WTC11 (cell line): ENCODE data around the gene VIPR2.

Experiments used
- ARID4B ChIP-seq: sonication (generic); formaldehyde crosslinking; IDR thresholded peaks from 2 replicates; pipeline ENCODE4 v1.8.0; 2023; ENCODE audit warnings: missing genetic modification reagents, mild to moderate bottlenecking, borderline replicate concordance
- E2F4 ChIP-seq: sonication (generic); formaldehyde crosslinking; IDR thresholded peaks from 2 replicates; pipeline ENCODE4 v1.8.1; 2022; ENCODE audit warnings: low read depth, mild to moderate bottlenecking, moderate library complexity, missing genetic modification reagents, borderline replicate concordance
- KAT7 ChIP-seq: sonication (generic); formaldehyde crosslinking; IDR thresholded peaks from 2 replicates; pipeline ENCODE4 v1.8.1; 2023; ENCODE audit warnings: missing genetic modification reagents, mild to moderate bottlenecking, borderline replicate concordance
- MLX ChIP-seq: sonication (generic); formaldehyde crosslinking; IDR thresholded peaks from 2 replicates; pipeline ENCODE4 v1.8.1; 2023; ENCODE audit warnings: mild to moderate bottlenecking, missing genetic modification reagents, moderate library complexity
- TCF7 ChIP-seq: sonication (generic); formaldehyde crosslinking; IDR thresholded peaks from 2 replicates; pipeline ENCODE4 v1.8.0; 2022; ENCODE audit warnings: mild to moderate bottlenecking, low read depth, missing genetic modification reagents, moderate library complexity
- TEAD1 ChIP-seq: sonication (generic); formaldehyde crosslinking; IDR thresholded peaks from 2 replicates; pipeline ENCODE4 v1.8.0; 2022; ENCODE audit warnings: mild to moderate bottlenecking, missing genetic modification reagents
- USF2 ChIP-seq: sonication (generic); formaldehyde crosslinking; IDR thresholded peaks from 2 replicates; pipeline ENCODE4 v1.8.1; 2023; ENCODE audit warnings: mild to moderate bottlenecking, missing genetic modification reagents, moderate library complexity
- ZBTB43 ChIP-seq: sonication (generic); formaldehyde crosslinking; IDR thresholded peaks from 2 replicates; pipeline ENCODE4 v1.8.1; 2023; ENCODE audit warnings: mild to moderate bottlenecking, missing genetic modification reagents
- ZNF121 ChIP-seq: sonication (generic); formaldehyde crosslinking; IDR thresholded peaks from 2 replicates; pipeline ENCODE4 v1.8.0; 2023; ENCODE audit warnings: missing genetic modification reagents
- ZNF263 ChIP-seq: sonication (generic); formaldehyde crosslinking; IDR thresholded peaks from 2 replicates; pipeline ENCODE4 v1.8.1; 2022; ENCODE audit warnings: low read depth, mild to moderate bottlenecking, moderate library complexity, missing genetic modification reagents
- ZNF671 ChIP-seq: fragments of 250-450 bp; sonication (Bioruptor Pico); IDR thresholded peaks from 2 replicates; pipeline ENCODE4 v1.8.0; 2021; ENCODE audit warnings: mild to moderate bottlenecking
- TF ChIP-seq, protein P1 (sequence below): fragments of 200-600 bp; IDR thresholded peaks from 2 replicates; pipeline ENCODE4 v1.8.0; 2022; ENCODE audit warnings: antibody characterized with exemption
- TF ChIP-seq, protein P2 (sequence below): sonication (generic); formaldehyde crosslinking; IDR thresholded peaks from 2 replicates; pipeline ENCODE4 v1.8.1; 2022; ENCODE audit warnings: low read depth, missing genetic modification reagents, borderline replicate concordance
- TF ChIP-seq, protein P3 (sequence below): fragments of 250-450 bp; sonication (Bioruptor Pico); IDR thresholded peaks from 2 replicates; pipeline ENCODE4 v1.8.0; 2021; ENCODE audit warnings: mild to moderate bottlenecking

GRCh38 chr7:159127691-159128642 is 16.7 kb downstream of the VIPR2 start:
- TF ChIP-seq ZNF263 (no peak), ZBTB43 (CRISPR knock-in tag) (no peak), ZNF121 (CRISPR knock-in tag) (no peak), TEAD1 (CRISPR knock-in tag) (no peak), E2F4 (no peak), ZNF671 (no peak), TCF7 (no peak), MLX (CRISPR knock-in tag) (no peak), ARID4B (CRISPR knock-in tag) (no peak), KAT7 (no peak), USF2 (CRISPR knock-in tag) (no peak)
- TF ChIP-seq, protein P1, sequence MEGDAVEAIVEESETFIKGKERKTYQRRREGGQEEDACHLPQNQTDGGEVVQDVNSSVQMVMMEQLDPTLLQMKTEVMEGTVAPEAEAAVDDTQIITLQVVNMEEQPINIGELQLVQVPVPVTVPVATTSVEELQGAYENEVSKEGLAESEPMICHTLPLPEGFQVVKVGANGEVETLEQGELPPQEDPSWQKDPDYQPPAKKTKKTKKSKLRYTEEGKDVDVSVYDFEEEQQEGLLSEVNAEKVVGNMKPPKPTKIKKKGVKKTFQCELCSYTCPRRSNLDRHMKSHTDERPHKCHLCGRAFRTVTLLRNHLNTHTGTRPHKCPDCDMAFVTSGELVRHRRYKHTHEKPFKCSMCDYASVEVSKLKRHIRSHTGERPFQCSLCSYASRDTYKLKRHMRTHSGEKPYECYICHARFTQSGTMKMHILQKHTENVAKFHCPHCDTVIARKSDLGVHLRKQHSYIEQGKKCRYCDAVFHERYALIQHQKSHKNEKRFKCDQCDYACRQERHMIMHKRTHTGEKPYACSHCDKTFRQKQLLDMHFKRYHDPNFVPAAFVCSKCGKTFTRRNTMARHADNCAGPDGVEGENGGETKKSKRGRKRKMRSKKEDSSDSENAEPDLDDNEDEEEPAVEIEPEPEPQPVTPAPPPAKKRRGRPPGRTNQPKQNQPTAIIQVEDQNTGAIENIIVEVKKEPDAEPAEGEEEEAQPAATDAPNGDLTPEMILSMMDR = no peak
- TF ChIP-seq, protein P2, sequence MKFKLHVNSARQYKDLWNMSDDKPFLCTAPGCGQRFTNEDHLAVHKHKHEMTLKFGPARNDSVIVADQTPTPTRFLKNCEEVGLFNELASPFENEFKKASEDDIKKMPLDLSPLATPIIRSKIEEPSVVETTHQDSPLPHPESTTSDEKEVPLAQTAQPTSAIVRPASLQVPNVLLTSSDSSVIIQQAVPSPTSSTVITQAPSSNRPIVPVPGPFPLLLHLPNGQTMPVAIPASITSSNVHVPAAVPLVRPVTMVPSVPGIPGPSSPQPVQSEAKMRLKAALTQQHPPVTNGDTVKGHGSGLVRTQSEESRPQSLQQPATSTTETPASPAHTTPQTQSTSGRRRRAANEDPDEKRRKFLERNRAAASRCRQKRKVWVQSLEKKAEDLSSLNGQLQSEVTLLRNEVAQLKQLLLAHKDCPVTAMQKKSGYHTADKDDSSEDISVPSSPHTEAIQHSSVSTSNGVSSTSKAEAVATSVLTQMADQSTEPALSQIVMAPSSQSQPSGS (CRISPR knock-in tag) = no peak
- TF ChIP-seq, protein P3, sequence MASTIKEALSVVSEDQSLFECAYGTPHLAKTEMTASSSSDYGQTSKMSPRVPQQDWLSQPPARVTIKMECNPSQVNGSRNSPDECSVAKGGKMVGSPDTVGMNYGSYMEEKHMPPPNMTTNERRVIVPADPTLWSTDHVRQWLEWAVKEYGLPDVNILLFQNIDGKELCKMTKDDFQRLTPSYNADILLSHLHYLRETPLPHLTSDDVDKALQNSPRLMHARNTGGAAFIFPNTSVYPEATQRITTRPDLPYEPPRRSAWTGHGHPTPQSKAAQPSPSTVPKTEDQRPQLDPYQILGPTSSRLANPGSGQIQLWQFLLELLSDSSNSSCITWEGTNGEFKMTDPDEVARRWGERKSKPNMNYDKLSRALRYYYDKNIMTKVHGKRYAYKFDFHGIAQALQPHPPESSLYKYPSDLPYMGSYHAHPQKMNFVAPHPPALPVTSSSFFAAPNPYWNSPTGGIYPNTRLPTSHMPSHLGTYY (CRISPR knock-in tag) = no peak
